GM19328 (cell line): ENCODE data around the gene CALML3.

Source experiments
- ATAC-seq: cut with Tn5 transposase; IDR thresholded peaks from one replicate; pipeline ENCODE4 v1.9.1; 2021; ENCODE audit warnings: mild to moderate bottlenecking, moderate library complexity; ENCODE audit not compliant: unreplicated experiment

CALML3 gene

DNA sequence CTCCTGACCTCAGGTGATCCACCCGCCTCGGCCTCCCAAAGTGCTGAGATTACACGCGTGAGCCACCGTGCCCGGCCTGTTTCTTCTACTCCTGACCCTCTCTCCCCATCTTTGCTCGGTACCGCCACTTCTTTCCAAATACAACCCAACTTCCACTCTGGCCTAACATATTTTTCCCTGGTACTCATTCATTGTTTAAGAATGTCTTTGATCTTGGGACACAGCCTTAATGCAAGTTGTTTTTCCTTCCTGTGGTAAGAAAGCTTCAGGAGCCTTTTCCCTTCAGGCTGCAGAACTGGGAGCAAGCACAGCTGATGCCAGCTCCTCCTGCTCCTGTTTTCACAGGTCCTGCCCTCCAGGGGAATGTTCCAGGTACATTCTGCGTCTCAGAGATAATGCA, 13.7 kb downstream of the CALML3 start:
- no peak for ATAC-seq

- ATAC-seq: no peak
Observed at GRCh38 chr10:5538892-5539651, 14.3 kb downstream of the CALML3 start.

GRCh38 chr10:5540080-5540479, 15.3 kb downstream of the CALML3 start:
- no peak for ATAC-seq

DNA sequence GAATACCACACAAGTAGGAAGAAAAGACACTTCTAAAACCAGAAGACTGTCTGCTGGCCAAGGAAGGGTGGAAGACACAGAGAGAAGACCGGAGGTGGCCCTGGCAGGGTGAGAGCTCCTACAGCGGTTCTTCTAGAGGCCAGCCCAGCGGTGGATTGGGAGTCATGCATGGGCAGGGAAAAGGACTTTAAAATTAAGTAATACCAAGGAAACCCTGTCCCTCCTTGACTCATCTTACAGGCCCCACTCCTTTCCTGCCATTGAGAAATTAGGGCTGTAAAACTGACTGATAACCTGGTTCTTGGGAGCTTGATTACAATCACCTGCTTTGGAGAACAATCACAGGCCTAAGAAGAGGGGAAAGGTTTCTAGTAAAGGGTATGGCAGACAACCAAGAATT, 16.1 kb downstream of the CALML3 start:
- ATAC-seq: no peak

- no peak for ATAC-seq
Observed at GRCh38 chr10:5542100-5542499, 17.3 kb downstream of the CALML3 start.

DNA sequence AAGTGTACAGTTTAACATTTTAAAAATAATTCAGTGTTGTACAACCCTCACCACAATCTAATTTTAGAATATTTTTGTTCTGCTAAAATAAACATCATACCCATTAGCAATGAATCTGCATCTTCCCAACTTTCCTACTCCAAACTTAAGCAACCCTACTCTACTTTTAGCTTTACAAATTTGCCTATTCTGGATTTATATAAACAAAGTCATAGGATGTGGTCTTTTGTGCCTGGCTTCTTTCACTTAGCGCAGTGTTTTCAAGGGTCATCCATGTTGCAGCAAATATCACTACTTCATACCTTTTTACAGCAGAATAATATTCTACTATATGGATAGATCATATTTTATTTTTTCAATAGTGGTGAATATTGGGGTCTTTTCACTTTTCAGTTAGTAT, 18.9 kb downstream of the CALML3 start:
- no peak for ATAC-seq

DNA sequence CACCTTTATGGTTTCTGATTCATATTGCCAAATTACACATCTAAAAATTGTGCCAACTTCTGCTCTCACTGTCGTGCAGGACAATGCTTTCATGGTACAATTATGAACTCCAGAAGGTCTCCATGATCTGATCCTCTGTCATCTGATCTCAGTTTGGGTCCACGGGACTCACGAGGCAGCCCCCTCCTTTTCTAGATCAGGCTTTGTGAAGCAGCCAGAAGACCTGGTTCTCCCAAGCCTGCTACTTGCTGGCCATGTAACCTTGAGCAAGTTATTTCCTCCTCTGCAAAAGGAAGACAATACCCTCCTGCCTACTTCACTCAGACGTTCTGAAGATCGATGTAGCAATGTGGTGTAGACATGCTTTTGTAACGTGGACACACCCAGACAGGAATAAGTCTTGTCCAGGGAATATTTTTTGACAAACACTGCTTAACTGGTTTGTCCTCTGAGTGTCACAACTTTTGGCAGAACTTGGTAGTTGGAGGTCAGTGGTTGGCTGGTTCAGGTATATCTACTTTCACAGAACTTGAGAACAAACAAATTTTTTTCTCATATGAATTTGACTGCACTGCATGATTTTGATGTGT, 19.6 kb downstream of the CALML3 start:
- no peak for ATAC-seq

DNA sequence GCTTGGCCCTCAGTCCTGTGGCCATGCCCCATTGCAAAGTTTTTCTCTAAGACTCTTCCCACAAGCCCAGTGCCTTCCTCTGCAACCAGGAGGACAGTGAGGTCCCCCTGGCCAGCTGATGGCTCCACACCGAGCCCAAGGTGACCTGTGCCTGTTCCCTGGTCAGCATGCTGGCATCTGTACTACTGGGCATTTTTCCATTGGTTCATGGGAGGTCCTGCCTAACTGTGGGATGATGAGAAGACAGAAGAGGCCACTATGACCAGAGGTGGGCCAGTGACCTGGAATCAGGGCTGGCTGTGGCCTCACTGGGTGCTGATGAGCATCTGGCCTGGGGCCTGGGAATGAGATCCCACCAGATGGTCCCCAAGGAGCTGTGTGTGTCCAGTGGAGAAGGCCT, 20.2 kb downstream of the CALML3 start:
- ATAC-seq: no peak

- no peak for ATAC-seq
Observed at GRCh38 chr10:5545426-5545777, 20.6 kb downstream of the CALML3 start.

GRCh38 chr10:5545778-5546710, 21.3 kb downstream of the CALML3 start:
- no peak for ATAC-seq

DNA sequence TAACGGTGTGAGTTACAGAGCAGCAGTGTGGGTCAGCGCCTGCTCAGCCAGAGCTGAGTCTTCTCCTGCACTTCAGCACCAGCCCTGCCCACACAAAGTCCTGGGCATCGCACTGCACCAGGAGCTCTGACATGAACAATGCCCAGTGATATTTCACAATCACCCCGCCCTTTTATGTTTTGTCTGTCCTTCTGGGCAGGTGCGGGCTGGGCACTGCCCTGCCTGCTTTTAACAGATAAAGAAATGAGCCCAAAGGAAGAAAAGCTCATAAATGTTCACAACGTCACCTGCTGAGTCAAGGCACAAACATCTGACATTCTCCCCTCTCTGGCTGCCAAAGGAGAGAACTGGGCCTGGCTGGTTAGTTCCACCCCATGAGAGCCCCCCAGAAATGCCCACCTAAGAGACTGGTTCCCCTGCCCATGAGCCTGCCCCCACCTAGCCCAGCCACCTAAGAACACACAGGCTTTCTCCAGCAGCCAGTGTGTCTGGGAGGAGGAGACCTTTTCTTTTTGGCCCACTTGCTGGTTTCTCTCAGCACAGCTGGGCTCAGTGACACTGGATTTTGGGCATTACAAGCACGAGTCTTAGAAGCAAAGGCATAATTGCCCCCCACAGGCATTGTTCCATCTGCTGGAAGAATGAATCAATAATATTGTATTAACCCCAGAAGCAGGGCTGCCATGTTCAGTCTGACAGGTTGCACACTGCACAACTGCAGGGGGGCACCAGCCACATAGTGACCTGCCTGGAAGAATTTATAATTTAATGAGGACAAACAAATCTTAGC, 22.3 kb downstream of the CALML3 start:
- ATAC-seq: no peak

DNA sequence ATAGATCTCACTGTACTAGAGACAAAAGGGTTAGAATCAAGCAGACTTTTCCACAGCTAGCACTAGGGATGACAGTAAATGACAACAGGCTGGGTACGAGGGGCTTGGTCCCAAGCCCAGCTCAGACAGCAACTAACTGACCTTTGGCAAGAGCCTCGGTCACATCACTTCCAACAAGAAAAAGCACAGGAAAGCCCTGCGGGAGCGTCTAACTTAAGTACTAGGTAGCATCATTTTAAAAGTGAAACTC, 22.8 kb downstream of the CALML3 start:
- ATAC-seq: no peak

DNA sequence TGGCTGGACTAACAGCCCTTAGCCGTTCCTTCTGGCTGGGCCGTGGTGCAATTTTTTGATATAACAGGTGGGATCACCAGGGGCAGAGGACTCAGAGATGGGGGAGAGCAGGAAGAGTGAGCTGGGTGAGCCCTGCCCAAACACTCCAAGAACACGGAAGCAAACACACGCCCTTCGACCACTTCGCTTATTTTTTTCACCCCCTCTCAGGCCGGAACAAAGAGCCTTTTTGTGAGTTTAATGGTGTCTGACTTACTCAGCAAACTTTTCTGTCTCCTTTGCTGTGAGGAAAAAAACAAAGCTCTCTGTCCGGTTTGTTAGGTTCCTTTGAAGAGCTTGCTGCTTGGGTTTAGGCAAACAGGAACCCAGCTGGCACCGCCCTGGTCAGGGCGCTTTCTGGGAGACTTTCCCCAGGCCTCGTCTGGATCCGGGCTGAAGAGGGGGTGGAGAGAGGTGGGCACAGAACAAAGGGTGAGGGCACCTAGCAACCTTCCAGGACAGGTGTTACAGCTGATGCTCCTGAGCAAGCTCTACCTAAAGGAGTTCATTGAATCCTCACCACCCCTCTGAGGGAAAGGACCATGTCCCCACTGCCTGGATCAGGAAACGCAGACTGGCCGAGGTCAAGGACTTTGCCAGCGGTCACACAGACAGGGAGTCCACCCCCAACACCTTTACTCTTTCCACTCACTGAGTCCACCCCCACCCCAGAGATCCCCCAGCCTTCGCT, 23.3 kb downstream of the CALML3 start:
- no peak for ATAC-seq

GRCh38 chr10:5549462-5550249, 24.9 kb downstream of the CALML3 start:
- ATAC-seq: no peak

GRCh38 chr10:5550250-5550545, 25.4 kb downstream of the CALML3 start:
- ATAC-seq: no peak

- ATAC-seq: no peak
Observed at GRCh38 chr10:5550621-5551530, 26.1 kb downstream of the CALML3 start.

DNA sequence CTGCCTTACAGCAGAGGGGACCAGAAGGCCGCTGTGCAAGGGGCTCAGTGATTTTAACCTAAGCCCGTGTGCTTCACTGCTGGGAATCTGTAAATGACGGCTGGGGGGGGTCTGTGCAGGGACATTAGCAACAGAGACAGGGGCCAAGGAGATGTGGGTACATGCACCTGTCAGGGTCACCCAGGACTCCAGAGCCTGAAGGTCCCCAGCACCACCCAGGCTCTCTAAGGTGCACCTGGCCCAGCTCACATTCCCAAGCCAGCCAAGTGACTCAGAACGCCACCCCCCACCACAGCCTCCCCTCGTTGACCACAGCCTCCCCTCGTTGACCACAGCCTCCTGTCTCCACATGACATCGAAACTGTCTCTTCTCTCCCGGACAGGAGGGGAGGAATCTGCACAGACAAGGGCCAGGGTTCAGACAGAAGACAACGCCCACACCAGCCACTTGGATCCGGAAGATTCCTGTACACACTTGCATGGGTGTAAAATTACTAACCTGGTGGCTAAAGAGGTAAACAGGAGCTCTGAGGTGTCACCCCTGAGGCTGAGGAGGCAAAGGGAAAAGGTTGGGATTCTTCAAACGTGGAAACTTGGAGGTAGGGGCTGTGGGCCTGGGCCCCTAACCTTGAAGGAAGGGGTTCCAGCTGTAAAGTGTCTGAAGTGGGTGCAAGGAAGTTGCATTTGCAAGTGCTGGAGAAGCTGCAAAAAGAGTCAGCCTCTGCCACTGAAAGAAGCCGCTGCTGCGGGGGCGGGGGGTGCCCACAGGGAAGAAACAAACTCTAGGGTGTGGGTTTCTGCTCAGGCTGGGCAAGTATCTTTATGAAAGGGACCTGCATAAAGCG, 27.0 kb downstream of the CALML3 start:
- ATAC-seq: no peak
